ENCODE measurements around the gene TMTC4. TPM values are rescaled to one million over a fixed set of nuclear protein-coding genes. Genes with fewer than 3 reads are reported as not detected.
A peak's percentile ranks its signal among the peaks of the same experiment; 100 is the strongest.

TMTC4 gene
- total RNA-seq, 1 experiment from 2014 or later: 13.0 TPM

DNA sequence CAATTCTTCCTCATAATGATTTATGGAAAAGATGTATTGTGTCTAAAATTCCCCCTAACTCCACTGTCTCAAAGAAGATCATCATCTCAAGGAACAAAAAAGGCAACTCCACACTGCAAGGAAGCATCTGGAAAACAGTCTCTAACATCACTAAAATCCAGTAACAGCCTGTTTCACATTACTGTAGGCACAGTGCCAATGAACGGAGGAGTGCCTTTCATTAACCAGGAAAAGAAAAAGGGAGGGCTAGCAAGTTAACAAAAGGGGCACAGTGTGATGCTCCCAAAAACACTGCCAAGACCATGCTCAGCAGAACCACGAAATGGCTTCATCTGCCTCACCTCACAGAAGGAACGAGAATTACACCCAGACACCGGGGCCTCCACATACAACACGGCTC is 8.5 kb downstream of the TMTC4 start:
- no peak for DNase-seq (ENCODE audit: low read depth)

DNA sequence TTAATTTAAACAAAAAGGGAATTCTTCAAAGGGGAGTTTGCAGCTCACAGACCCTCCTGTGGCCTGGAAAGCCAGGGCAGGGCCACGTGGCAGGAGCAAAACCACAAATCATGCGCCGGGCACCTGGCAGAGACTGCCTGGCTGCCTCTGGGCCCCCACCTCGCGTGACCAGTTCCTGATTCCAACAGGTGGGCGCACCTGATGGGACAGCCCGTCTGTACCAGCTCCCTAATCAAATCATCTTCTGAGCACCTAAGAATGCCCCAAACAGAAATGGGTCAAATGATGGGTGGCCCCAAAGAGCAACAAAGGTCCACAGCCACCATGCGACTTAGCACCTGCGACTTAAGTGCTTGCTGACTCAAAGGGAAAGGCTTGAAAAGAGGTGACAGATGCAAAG is 9.2 kb downstream of the TMTC4 start:
- no peak for DNase-seq (ENCODE audit: low read depth)

DNA sequence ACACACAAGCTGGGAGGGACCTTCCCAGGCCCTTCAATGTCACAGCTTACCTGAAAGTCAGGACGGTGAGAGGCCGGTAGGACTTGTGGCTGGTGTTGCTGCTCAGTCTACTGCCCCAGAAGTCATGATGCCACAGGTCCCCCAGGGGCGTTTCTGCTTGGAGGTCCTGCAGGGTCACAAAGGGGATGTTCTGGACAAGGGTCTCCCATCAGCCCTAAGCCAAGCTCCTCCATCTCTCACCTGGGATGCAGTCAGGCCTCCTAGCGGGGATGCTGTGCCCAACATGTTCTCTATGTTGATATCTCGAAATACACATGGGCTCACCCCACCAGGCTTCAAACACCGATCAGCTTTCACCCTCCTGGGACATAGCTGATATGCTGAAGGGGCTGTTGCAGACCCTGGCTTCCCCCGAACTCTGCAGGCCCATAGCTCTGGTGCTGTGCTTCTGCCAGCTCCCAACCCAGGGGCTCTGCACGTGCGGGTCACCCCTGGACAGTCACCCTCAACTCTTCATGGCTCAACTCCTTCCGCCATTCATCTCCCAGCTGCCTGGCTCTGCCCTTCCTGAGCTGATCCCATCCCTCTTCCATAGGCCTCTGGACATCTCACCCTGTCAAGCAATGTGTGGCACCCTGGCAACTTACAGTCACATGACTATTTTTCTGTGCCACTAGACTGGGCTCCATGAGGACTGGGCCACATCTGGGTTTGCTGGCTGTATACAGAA is 10.3 kb downstream of the TMTC4 start:
- no peak for DNase-seq (ENCODE audit: low read depth)

DNA sequence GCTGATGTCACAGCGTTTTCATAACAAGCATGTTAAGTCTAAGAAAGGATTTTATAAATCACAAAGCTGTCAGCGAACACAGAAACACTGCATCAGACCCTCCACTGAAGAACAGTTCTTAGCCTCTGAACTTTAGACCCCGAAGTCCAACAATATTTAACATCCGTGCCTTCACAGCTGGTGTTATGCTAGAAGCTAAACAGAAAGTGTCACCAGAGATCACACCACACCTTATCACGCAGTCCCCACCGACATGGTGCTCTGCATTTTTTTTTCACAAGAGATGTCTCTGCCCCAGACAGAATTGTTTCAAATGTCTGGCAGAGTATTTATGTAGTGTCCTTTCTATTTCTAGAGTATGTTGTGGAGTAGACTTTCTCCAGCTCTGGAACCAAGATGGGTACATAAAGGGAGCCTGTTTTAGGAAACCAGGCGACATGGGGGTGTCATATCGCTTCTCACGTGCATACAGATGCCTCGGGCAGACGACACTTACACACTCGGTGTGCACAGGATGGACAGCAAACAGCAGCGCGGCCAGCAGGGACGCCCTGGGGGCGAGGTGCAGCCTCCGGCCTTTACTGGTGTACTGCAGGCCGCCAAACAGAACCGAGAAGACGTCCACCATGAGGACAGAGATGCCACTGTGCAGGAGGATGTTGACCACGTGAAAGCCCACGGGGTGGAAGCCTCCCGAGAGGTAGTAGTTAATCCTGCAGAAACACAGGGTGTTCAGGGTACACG is 12.0 kb downstream of the TMTC4 start:
- DNase-seq (ENCODE audit: low read depth): no peak

DNA sequence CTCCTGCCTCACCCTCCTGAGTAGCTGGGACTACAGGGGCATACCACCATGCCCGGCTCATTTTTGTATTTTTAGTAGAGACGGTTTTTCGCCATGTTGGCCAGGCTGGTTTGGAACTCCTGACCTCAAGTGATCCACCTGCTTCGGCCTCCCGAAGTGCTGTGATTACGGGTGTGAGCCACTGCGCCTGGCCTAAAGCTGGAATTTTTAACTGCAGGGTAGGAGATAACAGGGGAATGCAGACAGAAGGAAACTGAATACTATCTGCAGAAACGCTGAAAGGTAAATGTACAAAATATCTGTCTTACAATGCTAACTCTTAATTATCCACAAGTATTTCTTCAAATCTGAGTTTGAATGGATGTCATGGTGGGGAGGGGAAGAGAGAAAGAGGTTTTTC is 13.8 kb downstream of the TMTC4 start:
- no peak for DNase-seq (ENCODE audit: low read depth)

DNA sequence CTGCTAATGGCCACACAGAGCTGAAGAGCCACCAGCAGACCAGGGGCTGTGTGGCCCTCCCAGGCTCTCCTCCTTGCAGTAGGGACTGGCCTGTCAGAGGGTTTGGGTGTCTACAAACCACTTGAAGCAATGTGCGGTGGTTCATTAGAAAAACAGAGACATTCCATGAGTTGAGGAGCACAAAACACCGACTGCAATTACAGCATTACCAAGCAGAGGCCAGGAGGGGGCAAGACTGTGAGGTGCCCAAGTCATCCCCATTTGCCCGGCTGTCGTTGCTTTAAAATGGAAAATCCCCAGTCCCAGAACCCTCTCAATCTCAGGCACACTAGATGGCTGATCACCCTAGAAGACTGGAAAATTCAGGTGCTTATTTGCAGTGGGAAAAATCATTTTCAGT is 15.0 kb downstream of the TMTC4 start:
- no peak for DNase-seq (ENCODE audit: low read depth)

DNA sequence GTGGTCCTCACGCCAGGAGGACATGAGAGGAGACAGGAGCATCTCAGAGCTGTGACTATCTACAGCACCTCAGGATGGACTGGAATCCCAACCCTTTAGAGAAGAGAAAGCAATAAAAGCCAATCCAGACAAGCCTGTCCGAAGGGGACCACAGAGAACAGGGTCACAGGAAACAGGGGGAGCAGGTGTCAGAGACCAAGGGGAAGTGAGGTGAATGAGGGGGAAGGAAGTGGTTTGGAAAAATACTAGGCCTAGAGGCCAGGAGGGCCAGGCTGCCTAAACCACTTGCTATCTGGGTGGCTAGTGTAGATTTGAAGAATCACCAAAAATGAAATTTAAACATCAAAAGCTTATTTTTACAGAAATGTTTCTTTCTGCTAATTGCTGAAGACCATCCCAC is 16.2 kb downstream of the TMTC4 start:
- no peak for DNase-seq (ENCODE audit: low read depth)

DNA sequence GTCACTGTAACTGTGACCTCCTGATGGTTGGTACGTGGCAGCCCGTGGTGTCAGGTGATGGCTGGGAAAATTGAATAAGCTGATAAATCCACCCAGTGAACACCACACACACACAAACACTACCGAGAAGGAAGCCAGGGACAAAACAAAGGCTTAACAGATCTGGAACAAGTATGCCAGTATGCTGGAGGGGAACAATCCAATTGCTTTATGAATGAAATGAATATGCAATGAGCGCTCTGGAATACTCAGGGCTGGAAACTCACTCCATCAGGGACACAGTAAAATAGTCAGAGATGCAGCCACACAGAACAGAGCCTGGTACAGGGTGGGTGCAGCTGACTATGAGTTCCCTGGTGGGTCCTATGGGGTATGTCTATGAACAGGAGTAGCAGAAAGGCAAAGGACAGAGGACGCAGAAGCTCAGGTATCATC is 16.7 kb downstream of the TMTC4 start:
- no peak for DNase-seq (ENCODE audit: low read depth)

DNA sequence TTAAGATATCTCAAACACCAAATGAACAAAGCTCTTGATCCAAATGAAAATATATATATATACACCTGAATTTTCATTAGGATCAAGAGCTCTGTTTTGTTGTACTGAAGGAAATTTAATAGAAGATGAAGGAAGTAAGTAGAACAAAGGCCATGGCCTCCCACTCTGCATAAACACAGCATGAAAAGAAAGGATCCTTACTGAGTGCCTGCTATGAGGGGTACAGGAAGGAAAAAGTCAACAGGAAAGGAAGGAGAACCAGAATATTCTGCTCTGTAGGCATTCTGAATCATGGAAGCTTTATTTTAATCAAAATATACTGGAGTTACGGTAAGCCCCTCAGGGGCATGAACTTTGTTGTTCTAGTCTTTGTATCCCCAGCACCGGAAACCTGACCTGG is 22.1 kb downstream of the TMTC4 start:
- DNase-seq (ENCODE audit: low read depth): no peak

DNA sequence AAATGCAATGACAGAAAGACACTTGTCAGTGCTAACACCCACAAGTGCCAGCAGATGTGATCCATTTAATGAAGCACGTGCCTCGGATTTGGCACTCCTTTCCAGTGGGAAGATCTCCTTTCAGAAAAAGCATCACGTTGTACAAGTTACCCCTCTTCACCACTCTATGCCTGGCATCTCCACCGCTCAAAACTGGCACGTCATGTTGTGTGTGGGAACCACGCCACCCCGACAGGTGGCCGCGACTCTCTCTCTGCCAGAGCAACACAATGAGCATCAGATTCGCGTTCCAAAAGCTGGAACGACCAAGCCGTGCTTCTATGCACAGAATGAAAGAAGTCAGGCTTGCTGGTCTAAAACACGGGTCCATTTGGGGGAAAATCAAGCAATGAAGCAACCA is 24.3 kb downstream of the TMTC4 start:
- DNase-seq (ENCODE audit: low read depth): no peak

DNA sequence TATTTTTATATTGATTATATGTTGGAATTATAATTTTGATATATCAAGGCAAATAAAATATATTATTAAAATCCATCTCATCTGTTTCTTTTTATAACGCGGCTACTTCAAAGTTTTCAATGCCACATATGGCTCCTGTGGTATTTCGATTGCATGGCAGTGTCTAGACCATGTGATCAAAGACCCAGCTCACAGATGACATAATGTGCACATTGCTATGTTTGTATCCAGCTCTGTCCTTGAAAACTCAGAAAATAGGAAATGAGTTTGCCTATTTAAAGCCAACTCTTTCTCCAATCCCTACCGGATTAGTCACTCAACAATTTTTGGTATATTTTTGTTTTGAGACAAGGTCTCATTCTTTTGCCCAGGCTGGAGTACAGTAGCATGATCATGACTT is 26.2 kb downstream of the TMTC4 start:
- no peak for DNase-seq (ENCODE audit: low read depth)

DNA sequence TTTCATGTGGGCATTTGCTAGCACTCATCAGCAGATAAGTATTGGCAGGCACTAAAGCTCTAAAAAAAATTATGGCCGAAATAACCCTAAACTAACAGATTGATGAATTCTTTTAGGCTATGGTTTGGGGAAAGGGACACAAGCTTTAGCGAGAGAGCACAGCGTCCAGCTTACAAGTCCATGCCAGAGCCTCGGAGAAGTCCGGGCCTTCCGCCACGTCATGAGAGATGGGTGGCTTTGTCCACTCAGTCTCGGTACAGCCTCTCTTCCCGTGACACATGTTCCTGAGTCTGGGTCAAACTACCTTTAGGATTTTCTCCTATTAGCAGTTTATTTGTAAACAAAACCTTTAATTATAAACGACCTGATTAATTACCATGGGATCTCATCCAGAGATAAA is 27.7 kb downstream of the TMTC4 start:
- DNase-seq (ENCODE audit: low read depth): no peak

DNA sequence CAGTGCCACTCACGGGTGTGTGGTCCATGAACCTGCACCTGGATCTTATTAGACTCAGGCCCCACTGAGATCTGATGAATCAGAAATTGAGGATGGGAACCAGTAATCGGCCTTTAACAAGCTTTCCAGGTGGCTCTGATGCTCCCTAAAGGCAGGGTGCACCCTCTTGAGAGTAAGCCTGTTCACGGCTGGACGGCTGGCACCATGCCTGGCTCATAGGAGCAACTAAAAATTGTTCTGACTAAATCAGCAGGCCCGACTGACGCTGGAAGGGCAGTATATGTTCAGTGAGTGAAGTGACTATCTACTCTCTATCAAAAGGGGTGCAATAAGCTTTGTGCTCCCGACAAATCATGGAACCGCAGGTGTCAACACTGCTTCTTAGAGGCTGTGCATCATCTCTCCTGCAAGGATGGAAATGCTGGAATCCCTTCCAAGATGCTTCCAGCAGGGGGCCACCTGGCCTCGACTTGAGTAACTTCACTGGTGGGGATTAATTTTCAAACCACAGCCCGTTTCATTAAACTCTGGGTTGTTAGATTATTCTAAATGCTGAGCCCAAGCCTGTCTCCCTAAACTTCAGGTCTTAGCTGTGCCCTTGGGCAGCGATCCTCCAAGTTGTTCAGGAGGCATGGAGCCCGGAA is 28.4 kb downstream of the TMTC4 start:
- DNase-seq (ENCODE audit: low read depth): peak; percentile 12

DNA sequence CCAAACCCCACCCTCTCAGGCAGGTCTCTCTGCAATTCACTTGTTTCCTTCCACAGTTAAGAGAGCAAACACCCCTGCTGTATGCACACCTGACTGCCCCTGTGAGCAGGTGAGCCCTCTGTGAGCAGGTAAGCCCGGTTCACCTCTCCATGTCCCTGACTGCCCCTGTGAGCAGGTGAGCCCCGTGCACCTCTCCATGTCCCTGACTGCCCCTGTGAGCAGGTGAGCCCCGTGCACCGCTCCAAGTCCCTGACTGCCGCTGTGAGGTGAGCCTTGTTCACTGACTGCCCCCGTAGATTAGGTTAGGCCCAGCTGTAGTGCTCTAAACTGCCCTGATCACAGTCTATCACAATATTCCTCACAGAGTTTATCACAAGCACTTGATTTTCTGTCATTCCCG is 29.2 kb downstream of the TMTC4 start:
- DNase-seq (ENCODE audit: low read depth): no peak

DNA sequence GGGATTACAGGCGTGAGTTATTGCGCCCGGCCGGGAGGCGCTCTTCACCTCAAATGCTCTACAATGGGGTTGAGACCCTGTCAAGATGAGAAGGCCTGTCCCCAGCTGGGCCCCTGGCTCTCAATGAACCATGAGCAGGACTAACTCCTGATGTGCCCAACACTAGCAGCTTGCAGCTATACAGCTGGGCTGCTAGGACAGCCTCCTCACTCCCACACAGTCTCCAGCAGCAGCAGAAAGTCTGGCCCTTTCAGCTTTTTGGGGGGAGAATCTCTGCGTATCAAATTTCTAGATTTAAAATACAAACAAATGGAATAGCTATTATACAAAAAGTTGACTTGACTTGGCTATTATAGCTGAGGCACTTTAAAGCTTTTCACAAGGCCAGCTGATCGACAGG is 30.2 kb downstream of the TMTC4 start:
- no peak for DNase-seq (ENCODE audit: low read depth)

DNA sequence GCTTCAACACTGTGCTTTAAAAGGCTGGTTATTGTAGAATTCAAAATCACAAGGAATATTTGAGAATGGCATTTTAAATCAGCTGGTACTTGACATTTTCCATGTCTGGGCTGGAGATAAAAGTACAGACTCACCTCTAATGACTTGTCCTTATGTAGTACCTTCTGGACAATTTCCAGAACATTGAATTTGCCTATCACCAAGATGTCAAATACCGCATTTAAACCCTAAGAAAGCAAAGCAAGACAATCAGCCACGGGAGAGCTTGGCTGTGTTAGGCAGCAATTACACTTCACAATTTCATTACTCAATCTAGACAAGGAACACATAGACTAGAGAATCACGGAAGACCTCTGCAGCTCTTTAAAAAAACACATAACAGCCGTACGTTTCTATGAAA is 36.8 kb downstream of the TMTC4 start:
- DNase-seq (ENCODE audit: low read depth): no peak

DNA sequence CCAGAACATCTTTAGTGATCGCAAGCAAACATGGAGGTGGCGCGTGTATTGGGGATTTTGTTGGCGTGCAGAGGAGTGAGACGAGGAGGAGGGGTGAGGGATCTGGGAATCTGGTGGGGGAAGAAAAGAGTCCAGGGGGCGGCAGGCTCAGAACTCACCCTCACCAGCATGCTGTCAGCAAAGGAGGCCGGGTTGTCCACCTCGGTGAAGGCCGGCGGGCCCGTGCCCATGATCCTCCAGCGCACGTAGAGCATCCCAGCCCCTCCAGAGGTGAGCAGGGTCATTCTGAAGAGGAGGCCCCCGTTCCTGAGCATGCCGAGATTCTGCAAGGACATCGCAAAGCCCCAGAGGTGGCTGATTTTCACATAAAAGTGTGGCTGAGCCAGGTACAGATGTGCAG is 37.2 kb downstream of the TMTC4 start:
- no peak for DNase-seq (ENCODE audit: low read depth)

DNA sequence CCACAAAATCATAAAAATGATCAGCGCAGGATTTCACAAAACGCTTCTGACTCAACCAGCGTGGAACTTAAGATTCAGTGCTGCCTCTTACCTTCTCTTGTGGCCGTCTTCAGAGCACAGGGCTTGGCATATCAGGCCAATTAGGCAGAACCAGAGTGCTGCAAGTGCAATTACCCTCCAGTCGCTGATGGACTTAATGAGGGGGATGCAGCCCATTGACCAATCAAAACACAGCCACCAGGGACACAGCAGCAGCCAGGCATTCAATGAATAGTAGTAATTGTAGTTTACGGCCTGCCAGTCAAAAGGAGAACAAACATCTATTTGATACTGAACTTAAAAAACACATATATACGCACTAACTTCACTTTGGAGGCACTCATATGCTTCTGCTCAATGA is 38.2 kb downstream of the TMTC4 start:
- DNase-seq (ENCODE audit: low read depth): no peak

DNA sequence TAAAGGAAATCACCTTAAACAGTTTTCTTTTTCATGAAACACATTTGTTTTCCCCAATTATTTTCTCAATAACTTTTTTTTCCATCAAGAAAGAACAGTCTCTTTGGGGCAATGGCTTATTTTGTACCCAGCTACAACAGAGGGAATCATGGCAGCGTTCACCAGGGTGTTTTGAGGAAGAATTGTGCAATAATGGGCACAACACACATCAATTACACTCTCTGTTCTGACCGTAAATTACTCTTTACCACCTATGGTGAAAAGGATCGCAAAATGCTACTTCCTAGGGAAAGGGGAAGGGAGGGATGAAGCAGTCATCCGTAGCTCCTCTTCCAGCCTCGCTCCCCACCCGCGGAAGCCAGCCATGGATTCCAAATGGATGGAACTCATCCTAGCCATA is 38.6 kb downstream of the TMTC4 start:
- no peak for DNase-seq (ENCODE audit: low read depth)

DNA sequence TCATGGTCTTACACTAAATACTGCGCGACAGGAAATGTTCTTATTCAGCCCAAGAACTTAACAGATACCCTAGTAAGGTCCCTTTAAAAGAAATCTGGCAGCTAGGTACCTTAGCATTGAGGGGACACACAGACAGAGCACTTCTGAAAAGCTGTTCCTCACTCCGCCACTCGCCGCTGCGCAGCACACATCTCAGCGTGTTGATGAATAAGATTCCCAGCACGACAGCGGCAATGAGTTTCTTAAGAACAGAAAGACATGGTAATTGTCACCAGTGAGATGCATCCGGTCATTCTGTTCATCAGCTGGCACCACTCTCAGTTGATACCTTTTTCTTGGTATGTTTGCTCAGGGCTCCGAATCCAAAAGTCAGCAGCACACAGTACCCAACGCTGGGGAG is 39.9 kb downstream of the TMTC4 start:
- DNase-seq (ENCODE audit: low read depth): no peak

DNA sequence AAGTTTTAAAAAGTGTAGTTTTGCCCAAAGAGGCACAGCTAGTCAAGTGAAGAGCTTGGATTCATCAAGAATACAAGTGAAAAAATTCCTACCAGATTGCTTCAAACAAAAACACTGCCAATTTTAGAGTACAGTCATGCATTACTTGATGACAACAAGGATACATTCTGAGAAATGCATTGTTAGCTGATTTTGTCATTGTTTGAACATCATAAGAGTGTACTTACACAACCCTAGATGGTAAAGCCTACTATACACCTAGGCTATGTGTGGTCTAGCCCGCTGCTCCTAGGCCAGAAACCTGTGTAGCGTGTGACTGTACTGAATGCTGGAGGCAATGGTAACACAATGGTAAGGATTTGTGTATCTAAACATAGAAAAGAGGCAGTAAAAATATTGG is 41.1 kb downstream of the TMTC4 start:
- DNase-seq (ENCODE audit: low read depth): peak; percentile 33

DNA sequence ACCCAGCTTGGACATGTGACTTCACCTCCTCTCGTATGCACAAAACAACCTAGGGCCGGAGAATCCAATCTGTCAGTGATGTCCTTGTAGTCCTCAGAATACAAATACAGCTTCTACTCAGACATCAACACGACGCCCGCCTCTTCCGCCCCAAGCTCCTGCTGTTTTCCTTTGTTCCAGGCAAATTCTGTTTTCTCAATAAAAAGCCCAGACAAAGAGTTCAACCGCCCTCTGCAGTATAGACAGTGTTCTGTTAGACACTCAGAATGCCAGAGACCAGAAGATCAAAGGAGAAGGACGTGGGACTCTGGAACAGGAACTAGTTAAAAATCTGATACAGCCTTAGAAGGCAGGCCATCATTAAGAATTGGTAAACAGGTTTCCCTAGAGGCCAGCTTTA is 44.0 kb downstream of the TMTC4 start:
- DNase-seq (ENCODE audit: low read depth): no peak

DNA sequence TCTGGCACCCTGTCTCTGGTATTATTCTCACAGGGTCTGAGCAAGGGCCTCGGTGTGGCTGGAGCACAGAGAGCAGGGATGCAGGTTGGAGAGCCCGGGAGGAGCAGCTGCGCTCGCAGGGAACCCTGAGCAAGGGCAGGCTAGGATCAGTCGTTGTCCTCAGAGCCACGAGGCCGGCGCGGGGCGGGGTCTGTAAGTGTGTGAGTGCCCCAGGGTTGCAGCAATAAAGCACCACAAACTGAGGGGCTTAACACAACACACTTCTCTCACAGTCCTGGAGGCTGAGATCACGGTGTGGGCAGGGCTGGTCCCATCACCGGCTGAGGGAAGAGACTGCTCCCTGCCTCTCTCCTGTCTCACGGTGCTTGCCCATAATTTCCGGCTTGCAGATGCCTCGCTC is 47.5 kb downstream of the TMTC4 start:
- no peak for DNase-seq (ENCODE audit: low read depth)

Data from LHCN-M2 (cell line).